Left lung (tissue), 10 donors: ENCODE data around the gene JMJD1C. TPM values are rescaled to one million over a fixed set of nuclear protein-coding genes. Genes with fewer than 3 reads are reported as not detected.

Experiments used
- ATAC-seq: fragments of 200-7000 bp; cut with Tn5 transposase; one replicate; pipeline ENCODE4 v1.9.1; 2020; ENCODE audit warnings: moderate library complexity
- DNase-seq, 4 donors: peaks; one replicate each; pipeline ENCODE4 v3.0.0-alpha.2; 2013 to 2020
- H3K27ac ChIP-seq, 2 donors: fragments of 200-600 bp; sonication (generic) in 1 of 2; one replicate each; pipeline versions ENCODE4 v1.5.0 to v1.8.0; 2020 to 2021
- H3K27me3 ChIP-seq, 2 donors: fragments of 200-600 bp; sonication (generic) in 1 of 2; one replicate each; pipeline versions ENCODE4 v1.5.0 to v1.8.0; 2020 to 2021
- H3K36me3 ChIP-seq, 2 donors: fragments of 200-600 bp; sonication (generic) in 1 of 2; one replicate each; pipeline versions ENCODE4 v1.5.0 to v1.8.0; 2020 to 2021
- H3K4me1 ChIP-seq, 2 donors: fragments of 200-600 bp; one replicate each; pipeline ENCODE4 v1.8.0; 2021
- H3K4me3 ChIP-seq, 2 donors: fragments of 200-600 bp; sonication (generic) in 1 of 2; one replicate each; pipeline versions ENCODE4 v1.5.0 to v1.8.0; 2020 to 2021; ENCODE audit warnings: mild to moderate bottlenecking in 1 of 2
- H3K9me3 ChIP-seq, 2 donors: fragments of 200-600 bp; sonication (generic) in 1 of 2; one replicate each; pipeline versions ENCODE4 v1.5.0 to v1.8.0; 2020 to 2021
- intact Hi-C, 2 donors: fragments of 100-400 bp; cut with DNase I; formaldehyde crosslinking; loops; one replicate each; pipeline versions ENCODE4 v1.11.2 to v1.14.2; 2022
- polyA plus RNA-seq, 6 donors: library from polyadenylated mRNA; unstranded; fragments of 120-200 nt; gene quantifications; one replicate each; pipeline ENCODE4 v1.2.1, GENCODE V29; 2013; ENCODE audit not compliant: insufficient read length in 6 of 6
- total RNA-seq, 2 donors: library from RNA; stranded (reverse); fragmentation: NEBNext Ultra II Directional; extraction: Animal tissue kit (Norgen Biotek cat#: 25700); gene quantifications; one replicate each; pipeline ENCODE4 v1.2.1, GENCODE V29; 2021
- TF ChIP-seq, protein P1 (sequence below), 2 donors: fragments of 200-600 bp; sonication (generic) in 1 of 2; IDR thresholded peaks; one replicate each; pipeline versions ENCODE4 v1.5.0 to v1.8.0; 2021; ENCODE audit warnings: antibody characterized with exemption in 2 of 2
- donor health status: DM: no; HTN: yes; CAD: no.
- donor health status: DM: no; HTN: no; CAD: no.

JMJD1C gene
- total and polyA plus RNA-seq, 8 donors: 68.0 to 130 (median 98.6) TPM

DNA sequence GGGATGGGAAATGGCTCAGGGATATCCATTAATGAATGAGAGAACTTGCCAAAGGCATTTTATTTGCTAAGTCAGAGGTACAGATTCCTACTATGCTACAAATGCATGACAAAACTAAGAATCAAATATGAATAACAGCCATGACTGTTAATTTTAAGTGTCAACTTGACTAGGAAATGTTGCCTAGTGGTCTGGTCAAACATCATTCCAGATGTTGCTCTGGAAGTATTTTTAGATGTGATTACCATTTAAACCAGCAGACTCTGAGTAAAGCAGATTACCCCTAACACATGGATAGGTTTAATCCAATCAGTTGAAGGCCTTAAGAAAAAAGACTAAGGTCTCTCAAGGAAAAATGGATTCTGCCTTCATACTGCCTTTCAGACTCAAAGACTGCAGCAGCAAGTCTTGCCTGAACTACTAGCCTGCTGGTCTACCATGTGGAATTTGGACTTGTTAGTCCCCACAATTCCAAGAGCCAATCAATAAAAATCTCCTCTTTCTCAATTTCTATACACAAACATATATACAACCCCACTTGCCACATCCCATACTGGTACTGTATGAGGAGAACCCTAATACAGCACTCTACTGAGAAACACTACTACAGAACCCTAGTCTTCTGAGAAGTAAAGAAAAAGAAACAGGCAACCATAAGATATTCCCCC is 213.5 kb downstream of the JMJD1C start:
- no peak overlapping the region for H3K27ac ChIP-seq
- ATAC-seq (no peak), DNase-seq (no peak)
- peaks cover 11 to 50% of the 10 kb centered on the region in 2 donors for H3K4me1 ChIP-seq
- intact Hi-C loops: no loop called here
- peaks cover 0 to 10% of the 10 kb centered on the region in 2 donors for H3K36me3 ChIP-seq
- TF ChIP-seq, protein P1, sequence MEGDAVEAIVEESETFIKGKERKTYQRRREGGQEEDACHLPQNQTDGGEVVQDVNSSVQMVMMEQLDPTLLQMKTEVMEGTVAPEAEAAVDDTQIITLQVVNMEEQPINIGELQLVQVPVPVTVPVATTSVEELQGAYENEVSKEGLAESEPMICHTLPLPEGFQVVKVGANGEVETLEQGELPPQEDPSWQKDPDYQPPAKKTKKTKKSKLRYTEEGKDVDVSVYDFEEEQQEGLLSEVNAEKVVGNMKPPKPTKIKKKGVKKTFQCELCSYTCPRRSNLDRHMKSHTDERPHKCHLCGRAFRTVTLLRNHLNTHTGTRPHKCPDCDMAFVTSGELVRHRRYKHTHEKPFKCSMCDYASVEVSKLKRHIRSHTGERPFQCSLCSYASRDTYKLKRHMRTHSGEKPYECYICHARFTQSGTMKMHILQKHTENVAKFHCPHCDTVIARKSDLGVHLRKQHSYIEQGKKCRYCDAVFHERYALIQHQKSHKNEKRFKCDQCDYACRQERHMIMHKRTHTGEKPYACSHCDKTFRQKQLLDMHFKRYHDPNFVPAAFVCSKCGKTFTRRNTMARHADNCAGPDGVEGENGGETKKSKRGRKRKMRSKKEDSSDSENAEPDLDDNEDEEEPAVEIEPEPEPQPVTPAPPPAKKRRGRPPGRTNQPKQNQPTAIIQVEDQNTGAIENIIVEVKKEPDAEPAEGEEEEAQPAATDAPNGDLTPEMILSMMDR (IDR thresholded peaks at IDR 0.05): no peak
- H3K27me3 ChIP-seq: no peaks in the 10 kb centered on the region
- H3K4me3 ChIP-seq: no peak overlapping the region
- no peaks in the 10 kb centered on the region for H3K9me3 ChIP-seq

DNA sequence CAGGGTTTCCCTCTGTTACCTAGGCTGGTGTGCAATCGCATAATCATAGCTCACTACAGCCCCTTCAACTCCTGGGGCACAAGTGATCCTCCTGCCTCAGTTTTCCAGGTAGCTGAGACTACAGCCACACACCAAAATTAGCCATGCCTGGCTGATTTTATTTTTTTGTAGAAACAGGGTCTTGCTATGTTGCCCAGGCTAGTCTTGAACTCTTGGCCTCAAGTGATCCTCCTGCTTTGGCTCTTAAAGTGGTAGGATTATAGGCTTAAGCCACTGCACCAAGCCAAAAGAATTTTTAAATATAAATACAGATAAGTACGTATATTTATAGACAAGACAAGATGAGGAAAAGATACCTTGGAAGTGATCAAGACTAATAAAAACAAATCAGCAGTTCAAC is 215.7 kb downstream of the JMJD1C start:
- H3K36me3 ChIP-seq: peaks cover 0 to 10% of the 10 kb centered on the region in 2 donors
- TF ChIP-seq, protein P1 (IDR thresholded peaks at IDR 0.05): no peak
- intact Hi-C loops: no loop called here
- peaks cover 0 to 28% of the 10 kb centered on the region in 2 donors for H3K4me1 ChIP-seq
- no peak overlapping the region for H3K27ac ChIP-seq
- no peaks in the 10 kb centered on the region for H3K27me3 ChIP-seq
- no peak overlapping the region for H3K4me3 ChIP-seq
- no peak for ATAC-seq
- no peak for DNase-seq
- H3K9me3 ChIP-seq: no peaks in the 10 kb centered on the region

DNA sequence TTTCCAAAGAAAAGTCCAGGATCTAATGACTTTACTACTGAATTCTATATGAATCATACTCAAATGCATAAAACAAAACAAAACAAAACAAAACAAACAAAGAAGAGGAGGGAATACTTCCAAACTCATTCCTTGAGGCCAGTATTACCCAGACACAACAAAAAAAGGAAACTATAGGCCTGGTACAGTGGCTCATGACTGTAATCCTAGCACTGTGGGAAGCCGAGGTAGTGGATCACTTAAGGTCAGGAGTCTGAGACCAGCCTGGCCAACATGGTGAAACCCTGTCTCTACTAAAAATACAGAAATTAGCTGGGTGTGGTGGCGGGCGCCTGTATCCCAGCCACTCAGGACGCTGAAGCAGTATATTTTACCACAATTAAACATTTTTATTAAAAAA is 218.0 kb downstream of the JMJD1C start:
- DNase-seq (no peak), ATAC-seq (no peak)
- H3K36me3 ChIP-seq: peaks cover 0 to 10% of the 10 kb centered on the region in 2 donors
- intact Hi-C loops: no loop called here
- H3K4me3 ChIP-seq: no peak overlapping the region
- H3K27ac ChIP-seq: no peak overlapping the region
- H3K9me3 ChIP-seq: no peaks in the 10 kb centered on the region
- TF ChIP-seq, protein P1 (IDR thresholded peaks at IDR 0.05): no peak
- H3K4me1 ChIP-seq: peaks cover 0 to 26% of the 10 kb centered on the region in 2 donors
- no peaks in the 10 kb centered on the region for H3K27me3 ChIP-seq

DNA sequence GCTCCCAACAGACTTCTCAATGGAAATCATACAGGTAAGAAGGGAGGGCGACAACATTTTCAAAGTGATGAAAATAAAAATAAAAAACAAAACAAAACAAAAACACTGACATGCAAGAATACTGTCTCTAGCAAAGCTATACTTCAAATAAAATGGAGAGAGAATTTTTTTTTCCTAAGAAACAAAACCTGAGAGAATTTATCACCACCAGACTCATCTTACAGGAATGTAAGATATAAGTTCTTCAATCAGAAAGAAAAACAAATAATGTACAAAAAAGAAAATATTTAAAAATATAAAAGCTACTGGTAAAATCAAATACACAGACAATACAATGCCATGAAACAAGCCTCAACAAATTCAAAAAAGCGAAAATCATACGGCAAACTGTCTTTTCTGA is 219.4 kb downstream of the JMJD1C start:
- ATAC-seq (no peak), DNase-seq (no peak)
- intact Hi-C loops: no loop called here
- H3K4me3 ChIP-seq: no peak overlapping the region
- H3K36me3 ChIP-seq: peaks cover 0 to 10% of the 10 kb centered on the region in 2 donors
- H3K9me3 ChIP-seq: no peaks in the 10 kb centered on the region
- no peak overlapping the region for H3K27ac ChIP-seq
- no peaks in the 10 kb centered on the region for H3K27me3 ChIP-seq
- TF ChIP-seq, protein P1 (IDR thresholded peaks at IDR 0.05): no peak
- peaks cover 4 to 38% of the 10 kb centered on the region in 2 donors for H3K4me1 ChIP-seq

DNA sequence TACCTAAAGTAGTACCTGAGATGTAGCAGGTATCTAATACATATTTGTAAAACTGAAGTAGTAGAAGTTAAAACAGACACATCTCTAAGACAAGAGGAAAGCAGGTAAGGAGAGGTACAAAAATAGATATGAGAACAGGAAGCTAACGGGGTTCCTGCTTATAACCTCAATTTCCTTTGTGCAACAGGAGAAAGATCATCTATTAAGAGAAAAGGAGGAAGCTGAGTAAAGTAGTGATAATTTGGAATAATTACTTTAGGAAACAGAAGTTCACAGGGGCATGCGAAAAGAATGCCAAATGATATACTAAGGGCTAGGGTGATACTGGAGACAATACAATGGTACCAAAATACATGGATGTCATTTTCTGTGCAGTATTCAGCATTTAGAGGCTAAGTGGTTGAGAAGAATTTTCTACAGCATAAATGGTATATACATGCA is 223.9 kb downstream of the JMJD1C start:
- Histone ChIP-seq H3K4me3 (no peak overlapping the region), H3K4me1 (peaks cover 5 to 74% of the 10 kb centered on the region in 2 donors), H3K36me3 (no peaks in the 10 kb centered on the region), H3K27ac (peak overlapping the region; percentile 16 to 81), H3K27me3 (no peaks in the 10 kb centered on the region), H3K9me3 (no peaks in the 10 kb centered on the region)
- DNase-seq (no peak), ATAC-seq (no peak)
- intact Hi-C loops: no loop called here
- TF ChIP-seq, protein P1 (IDR thresholded peaks at IDR 0.05): no peak
